ENCODE results near the gene CES4A. TPM values are rescaled to one million over a fixed set of nuclear protein-coding genes. Genes with fewer than 3 reads are reported as not detected.

Gene CES4A
- total RNA-seq, 1 donor from 2014 or later: 10.2 TPM

- CTCF ChIA-PET: no interaction called here
- Mint-ChIP-seq H3K4me1 (no peaks in the 10 kb centered on the region), H3K4me3 (no peak overlapping the region), H3K9me3 (no peaks in the 10 kb centered on the region), H3K27me3 (no peaks in the 10 kb centered on the region), H3K27ac (no peak overlapping the region), H3K36me3 (ENCODE audit: low read depth) (no peaks in the 10 kb centered on the region)
- intact Hi-C loops (cut with micrococcal nuclease): no loop called here
- no peak for ATAC-seq (ENCODE audit: low read depth)
- TF ChIP-seq CTCF (IDR thresholded peaks at IDR 0.05): no peak
- POLR2A ChIA-PET: no interaction called here
- DNase-seq: no peak
These were observed 32.9 kb downstream of the CES4A start for GRCh38 chr16:67021321-67021720.

- TF ChIP-seq CTCF (IDR thresholded peaks at IDR 0.05): no peak
- Mint-ChIP-seq H3K9me3 (no peaks in the 10 kb centered on the region), H3K27ac (no peak overlapping the region), H3K27me3 (no peaks in the 10 kb centered on the region), H3K4me3 (no peak overlapping the region), H3K4me1 (no peaks in the 10 kb centered on the region), H3K36me3 (ENCODE audit: low read depth) (no peaks in the 10 kb centered on the region)
- intact Hi-C loops (cut with micrococcal nuclease): no loop called here
- POLR2A ChIA-PET: interaction anchor here (0.7 kb wide), 1 partner anchor 15 kb away, joined by 6 read pairs; no protein-coding TSS in a partner anchor
- CTCF ChIA-PET: no interaction called here
- ATAC-seq (ENCODE audit: low read depth) (no peak), DNase-seq (no peak)
These were observed 34.3 kb downstream of the CES4A start for GRCh38 chr16:67022531-67023214.

GRCh38 chr16:67023689-67024088, 35.3 kb downstream of the CES4A start:
- intact Hi-C loops (cut with micrococcal nuclease): no loop called here
- H3K36me3 Mint-ChIP-seq (ENCODE audit: low read depth): no peaks in the 10 kb centered on the region
- H3K27ac Mint-ChIP-seq: no peak overlapping the region
- no peaks in the 10 kb centered on the region for H3K27me3 Mint-ChIP-seq
- TF ChIP-seq CTCF (IDR thresholded peaks at IDR 0.05): no peak
- POLR2A ChIA-PET: no interaction called here
- H3K9me3 Mint-ChIP-seq: no peaks in the 10 kb centered on the region
- H3K4me3 Mint-ChIP-seq: no peak overlapping the region
- peaks cover 6% of the 10 kb centered on the region for H3K4me1 Mint-ChIP-seq
- no peak for DNase-seq
- CTCF ChIA-PET: no interaction called here
- ATAC-seq (ENCODE audit: low read depth): no peak

- no peaks in the 10 kb centered on the region for H3K9me3 Mint-ChIP-seq
- H3K36me3 Mint-ChIP-seq (ENCODE audit: low read depth): no peaks in the 10 kb centered on the region
- ATAC-seq (ENCODE audit: low read depth) (no peak), DNase-seq (no peak)
- peaks cover 6% of the 10 kb centered on the region for H3K4me1 Mint-ChIP-seq
- H3K27ac Mint-ChIP-seq: no peak overlapping the region
- ChIA-PET CTCF (no interaction called here), POLR2A (no interaction called here)
- TF ChIP-seq CTCF (IDR thresholded peaks at IDR 0.05): no peak
- intact Hi-C loops (cut with micrococcal nuclease): no loop called here
- no peaks in the 10 kb centered on the region for H3K27me3 Mint-ChIP-seq
- H3K4me3 Mint-ChIP-seq: no peak overlapping the region
These were observed 36.2 kb downstream of the CES4A start for GRCh38 chr16:67024384-67025209.

GRCh38 chr16:67025210-67025550, 36.8 kb downstream of the CES4A start:
- ChIA-PET POLR2A (no interaction called here), CTCF (no interaction called here)
- Mint-ChIP-seq H3K27ac (no peak overlapping the region), H3K9me3 (no peaks in the 10 kb centered on the region), H3K4me3 (no peak overlapping the region), H3K36me3 (ENCODE audit: low read depth) (no peaks in the 10 kb centered on the region), H3K27me3 (no peaks in the 10 kb centered on the region), H3K4me1 (peaks cover 10% of the 10 kb centered on the region)
- no peak for ATAC-seq (ENCODE audit: low read depth)
- intact Hi-C loops (cut with micrococcal nuclease): no loop called here
- no peak for TF ChIP-seq CTCF (IDR thresholded peaks at IDR 0.05)
- no peak for DNase-seq
